Muscle of back (tissue), 10 donors: ENCODE data around the gene OR9G4. TPM values are rescaled to one million over a fixed set of nuclear protein-coding genes. Genes with fewer than 3 reads are reported as not detected.

Source experiments
- polyA plus RNA-seq, 10 donors: library from polyadenylated mRNA; unstranded; fragments of 120-200 nt; gene quantifications; one replicate each; pipeline ENCODE4 v1.2.1, GENCODE V29; 2013; ENCODE audit not compliant: insufficient read length in 10 of 10

OR9G4 gene
- polyA plus RNA-seq, 10 donors, result not detected

Other genes starting within 250 kb of the OR9G4 start
- not detected for gene OR5M11, start 205.4 kb downstream of the OR9G4 start, polyA plus RNA-seq
- gene OR5M10, start 171.0 kb downstream of the OR9G4 start, polyA plus RNA-seq, result not detected
- gene OR5M1, start 133.8 kb downstream of the OR9G4 start, polyA plus RNA-seq, result not detected
- gene OR5AP2, start 106.3 kb downstream of the OR9G4 start, polyA plus RNA-seq, result not detected
- not detected for gene OR5AR1, start 85.0 kb downstream of the OR9G4 start, polyA plus RNA-seq
- gene OR9G1, start 49.6 kb downstream of the OR9G4 start, polyA plus RNA-seq, result not detected
- under 1 TPM in 1 of 10 donors, not detected in 9; 0.23 TPM for gene OR5AK2, start 240.2 kb upstream of the OR9G4 start, polyA plus RNA-seq